A673 (cell line): ENCODE data around the gene HNRNPM. TPM values are rescaled to one million over a fixed set of nuclear protein-coding genes. Genes with fewer than 3 reads are reported as not detected.
A peak's percentile ranks its signal among the peaks of the same experiment; 100 is the strongest.

Experiments used
- BruUV-seq: library from RNA; stranded (reverse); fragments of 400-500 nt; replicated peaks from 2 replicates; lab custom pipeline; 2021; lab: Mats Ljungman, UMichigan
- CTCF ChIA-PET: fragments of 300-600 bp; sonication (Branson Sonifier 250); formaldehyde crosslinking; loops from one replicate; lab custom pipeline; 2022; ENCODE audit warnings: antibody characterized with exemption; lab: Charles Lee
- POLR2A ChIA-PET: fragments of 300-600 bp; sonication (Branson Sonifier 250); formaldehyde crosslinking; loops from one replicate; lab custom pipeline; 2022; ENCODE audit warnings: antibody characterized with exemption; ENCODE audit not compliant: low non-redundant PET; lab: Charles Lee
- DNase-seq: peaks from one replicate; pipeline ENCODE4 v3.0.0-alpha.2; 2015; ENCODE audit warnings: low spot score
- H3K27ac ChIP-seq: fragments of 200-600 bp; sonication (generic); 2 replicates; pipeline ENCODE4 v1.5.1; 2016; ENCODE audit warnings: mixed run types, low read depth, mild to moderate bottlenecking, mixed read lengths, antibody characterized with exemption, low read length; ENCODE audit not compliant: poor library complexity, severe bottlenecking
- H3K27me3 ChIP-seq: fragments of 200-600 bp; sonication (generic); replicated peaks from 2 replicates; pipeline ENCODE4 v1.6.1; 2017; ENCODE audit warnings: mixed run types, low read depth, mild to moderate bottlenecking, mixed read lengths, antibody characterized with exemption, low read length; ENCODE audit not compliant: insufficient read depth, poor library complexity
- H3K36me3 ChIP-seq: fragments of 200-600 bp; sonication (generic); 2 replicates; pipeline ENCODE4 v1.6.1; 2016; ENCODE audit warnings: mixed run types, mild to moderate bottlenecking, mixed read lengths, antibody characterized with exemption, low read length; ENCODE audit not compliant: insufficient read depth, poor library complexity, severe bottlenecking
- H3K4me1 ChIP-seq: fragments of 200-600 bp; sonication (generic); 2 replicates; pipeline ENCODE4 v1.6.1; 2017; ENCODE audit warnings: mixed run types, mild to moderate bottlenecking, mixed read lengths, antibody characterized with exemption, low read length; ENCODE audit not compliant: insufficient read depth, poor library complexity, severe bottlenecking
- H3K4me3 ChIP-seq: fragments of 200-600 bp; sonication (generic); 2 replicates; pipeline ENCODE4 v1.5.1; 2016; ENCODE audit warnings: low read depth, mixed run types, mild to moderate bottlenecking, mixed read lengths, low read length; ENCODE audit not compliant: poor library complexity, severe bottlenecking
- H3K9me3 ChIP-seq: fragments of 200-600 bp; sonication (generic); 2 replicates; pipeline ENCODE4 v1.6.1; 2016; ENCODE audit warnings: mixed run types, low read depth, mild to moderate bottlenecking, mixed read lengths, antibody characterized with exemption, low read length; ENCODE audit not compliant: poor library complexity, severe bottlenecking
- CTCF ChIP-seq: fragments of 300-800, 200-600 bp; sonication (generic); conservative IDR thresholded peaks from 2 replicates; pipeline ENCODE4 v1.5.1; 2017; ENCODE audit warnings: low read depth, mild to moderate bottlenecking, antibody characterized with exemption, low read length, moderate library complexity, mixed read lengths
- EZH2 ChIP-seq: fragments of 200-600 bp; sonication (generic); IDR thresholded peaks from 2 replicates; pipeline ENCODE4 v1.6.1; 2017; ENCODE audit warnings: borderline replicate concordance, low read depth, mild to moderate bottlenecking, mixed read lengths, antibody characterized with exemption, low read length; ENCODE audit not compliant: poor library complexity, severe bottlenecking
- intact Hi-C: fragments of 100-400 bp; cut with micrococcal nuclease; formaldehyde crosslinking; loops from one replicate; pipeline ENCODE4 v1.10.0; 2022; ENCODE audit not compliant: unreplicated experiment
- total RNA-seq: library from RNA; stranded (reverse); gene quantifications from 2 replicates; pipeline ENCODE4 v1.2.3, GENCODE V29; 2021

The HNRNPM gene
- total RNA-seq, 1 experiment from 2014 or later, result 436 TPM

- no peak overlapping the region for H3K27ac ChIP-seq
- intact Hi-C loops, result no loop called here
- no peak for TF ChIP-seq CTCF
- no peak for TF ChIP-seq EZH2
- H3K27me3 ChIP-seq, result no peaks in the 10 kb centered on the region
- H3K4me1 ChIP-seq, result peaks cover 21% of the 10 kb centered on the region
- no peaks in the 10 kb centered on the region for H3K9me3 ChIP-seq
- ChIA-PET POLR2A (no interaction called here), CTCF (interaction anchor here (0.7 kb wide), 1 partner anchor 75 kb away, joined by 11 read pairs; no protein-coding TSS in a partner anchor)
- no TSS peak for BruUV-seq
- H3K36me3 ChIP-seq, result no peaks in the 10 kb centered on the region
- DNase-seq, result no peak
- H3K4me3 ChIP-seq, result no peak overlapping the region
Observed at GRCh38 chr19:8504171-8504570, 59.4 kb downstream of the HNRNPM start.

GRCh38 chr19:8504919-8505318 lies 60.1 kb downstream of the HNRNPM start:
- TF ChIP-seq CTCF, result no peak
- TF ChIP-seq EZH2, result no peak
- intact Hi-C loops, result no loop called here
- BruUV-seq, result no TSS peak
- Histone ChIP-seq H3K27ac (no peak overlapping the region), H3K4me3 (no peak overlapping the region), H3K27me3 (no peaks in the 10 kb centered on the region), H3K4me1 (peaks cover 19% of the 10 kb centered on the region), H3K36me3 (no peaks in the 10 kb centered on the region), H3K9me3 (no peaks in the 10 kb centered on the region)
- POLR2A ChIA-PET, result no interaction called here
- CTCF ChIA-PET, result interaction anchor here (1.0 to 1.5 kb wide), 2 partner anchors 76 to 151 kb away, joined by 4 to 6 read pairs; no protein-coding TSS in a partner anchor
- no peak for DNase-seq

- ChIA-PET POLR2A (interaction anchor here (0.6 to 1.0 kb wide), 2 partner anchors 8 to 53 kb away, joined by 4 to 9 read pairs; partner anchors contain the start of gene ZNF414), CTCF (interaction anchor here (0.8 to 1.5 kb wide), 3 partner anchors 75 to 152 kb away, joined by 4 to 6 read pairs (median 5); partner anchors contain the start of gene MARCHF2)
- Histone ChIP-seq H3K4me1 (peaks cover 11% of the 10 kb centered on the region), H3K36me3 (no peaks in the 10 kb centered on the region), H3K9me3 (no peaks in the 10 kb centered on the region), H3K27ac (peak overlapping the region; percentile 78), H3K27me3 (no peaks in the 10 kb centered on the region), H3K4me3 (peak overlapping the region; percentile 62)
- no TSS peak for BruUV-seq
- TF ChIP-seq CTCF, result peak; percentile 90
- no peak for TF ChIP-seq EZH2
- peak; percentile 85 for DNase-seq
- intact Hi-C loops, result loop anchor here (2.0 kb wide), 1 partner anchor 151 kb away; no protein-coding TSS in a partner anchor
Observed at GRCh38 chr19:8505680-8506401, 61.1 kb downstream of the HNRNPM start.
